B cell (primary cell): ENCODE data around the gene ANTXR1.

Source experiments
- CTCF ChIP-seq: fragments of 200-600 bp; IDR thresholded peaks from one replicate; pipeline ENCODE4 v1.8.0; 2022; ENCODE audit warnings: antibody characterized with exemption, mild to moderate bottlenecking
- EZH2 ChIP-seq: IDR thresholded peaks from 2 replicates; pipeline ENCODE4 v1.6.1; 2012; ENCODE audit warnings: borderline replicate concordance, low read depth, mild to moderate bottlenecking, moderate library complexity, low read length; ENCODE audit not compliant: insufficient read depth, poor library complexity, severe bottlenecking

GRCh38 chr2:69074918-69075317 is 61.9 kb downstream of the ANTXR1 start:
- TF ChIP-seq CTCF (no peak), EZH2 (no peak)
